MM.1S (cell line): ENCODE results near the gene NGDN.

Source experiments
- CTCF ChIP-seq: fragments of 300-600 bp; sonication (generic); IDR thresholded peaks from 2 replicates; pipeline ENCODE4 v1.5.1; 2016; ENCODE audit warnings: antibody characterized with exemption, low read length, mixed read lengths
- EZH2 ChIP-seq: fragments of 300-600 bp; sonication (generic); optimal IDR thresholded peaks from 2 replicates; pipeline ENCODE3; 2017; ENCODE audit warnings: low read depth, mild to moderate bottlenecking, antibody characterized with exemption, low read length, mixed read lengths

- TF ChIP-seq CTCF (no peak), EZH2 (no peak)
These were observed 4.2 kb upstream of the NGDN start for GRCh38 chr14:23465261-23465660.
